HepG2 (cell line): Measurements from ENCODE around the gene FXYD6. TPM values are rescaled to one million over a fixed set of nuclear protein-coding genes. Genes with fewer than 3 reads are reported as not detected.
A peak's percentile ranks its signal among the peaks of the same experiment; 100 is the strongest.

ENCODE experiments used
- ATAC-seq: fragments of 200-7000 bp; cut with Tn5 transposase; 3 replicates; pipeline ENCODE4 v1.9.1; 2020; ENCODE audit warnings: mild to moderate bottlenecking, moderate library complexity
- BruUV-seq: library from RNA; stranded (reverse); fragments of 400-500 nt; replicated peaks from 2 replicates; lab custom pipeline; 2021; lab: Mats Ljungman, UMichigan
- CTCF ChIA-PET: fragments of 300-600 bp; formaldehyde crosslinking; extraction: SDS; loops from one replicate; lab custom pipeline; 2021; ENCODE audit warnings: low total read pairs, inconsistent platforms, low intra/inter-chr PET ratio; lab: Yijun Ruan, JAX
- POLR2A ChIA-PET: fragments of 350-600 bp; sonication (Branson Sonifier 250); formaldehyde crosslinking; loops from one replicate; lab custom pipeline; 2020; ENCODE audit warnings: antibody characterized with exemption, inconsistent platforms; lab: Yijun Ruan, JAX
- DNase-seq: peaks from one replicate; pipeline ENCODE4 v3.0.0-alpha.2; 2015; ENCODE audit warnings: low spot score
- FAIRE-seq: peaks from 3 replicates; lab custom pipeline; 2011; peaks lifted over from hg19 to GRCh38; lab: Jason Lieb, UNC
- H2AFZ ChIP-seq: one replicate; pipeline ENCODE4 v1.6.1; 2011; ENCODE audit warnings: low read length, inconsistent platforms
- H3K27ac ChIP-seq: fragments of 300-600 bp; 3 replicates; pipeline ENCODE4 v1.8.0; 2011; ENCODE audit warnings: mixed run types, mild to moderate bottlenecking, mixed read lengths, low read length, inconsistent platforms; ENCODE audit not compliant: insufficient read depth; ENCODE audit errors: extremely low read length
- H3K27me3 ChIP-seq, 2 experiments: fragments of 200-600 bp in 1 of 2; 2 replicates in 1 of 2; 3 replicates in 1 of 2; pipeline versions ENCODE4 v1.6.0 to v1.8.0; 2011; ENCODE audit warnings: low read length in 2 of 2, mild to moderate bottlenecking in 2 of 2, moderate library complexity in 2 of 2, inconsistent platforms in 1 of 2; ENCODE audit not compliant: insufficient read depth in 2 of 2, control insufficient read depth in 1 of 2
- H3K36me3 ChIP-seq, 2 experiments: fragments of 200-600 bp in 1 of 2; replicated peaks in 1 of 2; 2 replicates in 1 of 2; 3 replicates in 1 of 2; pipeline versions ENCODE4 v1.5.1 to v1.8.0; 2011; ENCODE audit warnings: low read length in 2 of 2, inconsistent platforms in 1 of 2; ENCODE audit not compliant: insufficient read depth in 2 of 2, control insufficient read depth in 1 of 2
- H3K4me1 ChIP-seq: 2 replicates; pipeline ENCODE4 v1.5.1; 2012; ENCODE audit warnings: low read length, inconsistent platforms; ENCODE audit not compliant: insufficient read depth
- H3K4me2 ChIP-seq: 2 replicates; pipeline ENCODE4 v1.6.0; 2011; ENCODE audit warnings: low read depth, low read length, inconsistent platforms
- H3K4me3 ChIP-seq, 3 experiments: fragments of 200-600 bp in 1 of 3; sonication (generic), shearing (Covaris generic) in 1 of 3; replicated peaks in 1 of 3; 2 replicates each; pipeline ENCODE4 v1.5.1; 2011 to 2016; ENCODE audit warnings: low read length in 3 of 3, inconsistent platforms in 2 of 3, low read depth in 2 of 3, mild to moderate bottlenecking in 2 of 3, control low read depth in 1 of 3, mixed read lengths in 1 of 3; ENCODE audit not compliant: insufficient read depth in 1 of 3
- H3K79me2 ChIP-seq: one replicate; pipeline ENCODE4 v1.6.1; 2011; ENCODE audit warnings: low read length, inconsistent platforms; ENCODE audit not compliant: insufficient read depth
- H3K9ac ChIP-seq: 2 replicates; pipeline ENCODE4 v1.6.0; 2011; ENCODE audit warnings: mild to moderate bottlenecking, low read depth, low read length, inconsistent platforms; ENCODE audit not compliant: insufficient read depth
- H3K9me3 ChIP-seq: 2 replicates; pipeline ENCODE4 v1.5.1; 2012; ENCODE audit warnings: mild to moderate bottlenecking, low read length
- H4K20me1 ChIP-seq: 2 replicates; pipeline ENCODE4 v1.6.0; 2011; ENCODE audit warnings: inconsistent platforms, mild to moderate bottlenecking, low read length, moderate library complexity; ENCODE audit not compliant: insufficient read depth
- AGO2 ChIP-seq: fragments of 200-400 bp; formaldehyde crosslinking; optimal IDR thresholded peaks from 2 replicates; pipeline ENCODE3; 2017; ENCODE audit warnings: mild to moderate bottlenecking, low read depth, low read length, moderate library complexity
- JARID2 ChIP-seq: sonication (generic); formaldehyde crosslinking; IDR thresholded peaks from 2 replicates; pipeline ENCODE4 v1.8.1; 2023; ENCODE audit warnings: missing genetic modification reagents, inconsistent platforms; ENCODE audit not compliant: insufficient replicate concordance
- KAT2B ChIP-seq: fragments of 150-350 bp; IDR thresholded peaks from 2 replicates; pipeline ENCODE4 v1.6.1; 2014; ENCODE audit warnings: low read depth, low read length, borderline replicate concordance
- SKIL ChIP-seq: sonication (generic); formaldehyde crosslinking; IDR thresholded peaks from 2 replicates; pipeline ENCODE4 v1.8.0; 2022; ENCODE audit warnings: missing genetic modification reagents, mild to moderate bottlenecking, moderate library complexity, borderline replicate concordance
- SOX6 ChIP-seq, 2 experiments: fragments of 450-650 bp in 1 of 2; sonication (generic) in 1 of 2; formaldehyde crosslinking in 1 of 2; IDR thresholded peaks; 2 replicates each; pipeline versions ENCODE4 v1.4.0 to v1.6.1; 2017 to 2020; ENCODE audit warnings: antibody characterized with exemption in 1 of 2, mild to moderate bottlenecking in 1 of 2, missing genetic modification reagents in 1 of 2
- SRSF4 ChIP-seq: fragments of 200-400 bp; formaldehyde crosslinking; IDR thresholded peaks from one replicate; pipeline ENCODE4 v1.6.1; 2018; ENCODE audit warnings: mild to moderate bottlenecking, low read depth, low read length, moderate library complexity; ENCODE audit not compliant: poor library complexity, severe bottlenecking
- ZBTB3 ChIP-seq: sonication (generic); formaldehyde crosslinking; IDR thresholded peaks from 2 replicates; pipeline ENCODE4 v1.4.0; 2020; ENCODE audit warnings: low read depth, mild to moderate bottlenecking, moderate library complexity, missing genetic modification reagents, borderline replicate concordance
- ZFP36L2 ChIP-seq: sonication (generic); formaldehyde crosslinking; IDR thresholded peaks from 2 replicates; pipeline ENCODE4 v1.4.0; 2020; ENCODE audit warnings: missing genetic modification reagents
- ZNF782 ChIP-seq: sonication (generic); formaldehyde crosslinking; IDR thresholded peaks from 2 replicates; pipeline ENCODE4 v1.4.0; 2020; ENCODE audit warnings: missing genetic modification reagents, mild to moderate bottlenecking, borderline replicate concordance
- ZXDC ChIP-seq: sonication (generic); formaldehyde crosslinking; IDR thresholded peaks from 2 replicates; pipeline ENCODE4 v1.5.0; 2020; ENCODE audit warnings: mild to moderate bottlenecking, missing genetic modification reagents
- WGBS: methylation state at CpG from one replicate; pipeline ENCODE4 v1.1.6; 2017; ENCODE audit warnings: low lambda C conversion rate; 5-methylcytosine and 5-hydroxymethylcytosine counted together
- in situ Hi-C: cut with HindIII; loops from 2 replicates; pipeline ENCODE4 v1.10.0; 2017; ENCODE audit warnings: low pct_unique_long_range_greater_than_20kb; ENCODE audit not compliant: extremely low pct_ligation_motif_present
- intact Hi-C: fragments of 100-400 bp; cut with micrococcal nuclease; formaldehyde crosslinking; loops from one replicate; pipeline ENCODE4 v1.10.0; 2022; ENCODE audit not compliant: unreplicated experiment
- polyA plus RNA-seq, 8 experiments: library from polyadenylated mRNA; depleted of rRNA in 3 of 8; stranded (reverse) in 7 of 8; unstranded in 1 of 8; fragments of >200 nt; fragmentation: Illumina TruSeq in 4 of 8; extraction: Trizol in 4 of 8; gene quantifications; 2 replicates each; pipeline versions ENCODE4 v1.2.1 to v1.2.3, GENCODE V29; 2011 to 2016; ENCODE audit warnings: low read depth in 4 of 8, missing spikeins in 1 of 8, mixed read lengths in 1 of 8; ENCODE audit not compliant: insufficient read depth in 1 of 8
- total RNA-seq, 5 experiments: library from RNA; depleted of rRNA; stranded (reverse); fragments of >200 nt; fragmentation: Illumina TruSeq; extraction: Trizol; gene quantifications; 2 replicates each; pipeline ENCODE4 v1.2.3, GENCODE V29; 2016; ENCODE audit warnings: low read depth in 1 of 5
- TF ChIP-seq, protein P1 (sequence below): sonication (generic); formaldehyde crosslinking; IDR thresholded peaks from 2 replicates; pipeline ENCODE4 v1.8.0; 2022; ENCODE audit warnings: missing genetic modification reagents, low read depth, mild to moderate bottlenecking, borderline replicate concordance

Gene FXYD6
- total and polyA plus RNA-seq, 2 of the 13 experiments (the other 11 are each of a cell fraction or from before 2014, with no cell fraction given): not detected

DNA sequence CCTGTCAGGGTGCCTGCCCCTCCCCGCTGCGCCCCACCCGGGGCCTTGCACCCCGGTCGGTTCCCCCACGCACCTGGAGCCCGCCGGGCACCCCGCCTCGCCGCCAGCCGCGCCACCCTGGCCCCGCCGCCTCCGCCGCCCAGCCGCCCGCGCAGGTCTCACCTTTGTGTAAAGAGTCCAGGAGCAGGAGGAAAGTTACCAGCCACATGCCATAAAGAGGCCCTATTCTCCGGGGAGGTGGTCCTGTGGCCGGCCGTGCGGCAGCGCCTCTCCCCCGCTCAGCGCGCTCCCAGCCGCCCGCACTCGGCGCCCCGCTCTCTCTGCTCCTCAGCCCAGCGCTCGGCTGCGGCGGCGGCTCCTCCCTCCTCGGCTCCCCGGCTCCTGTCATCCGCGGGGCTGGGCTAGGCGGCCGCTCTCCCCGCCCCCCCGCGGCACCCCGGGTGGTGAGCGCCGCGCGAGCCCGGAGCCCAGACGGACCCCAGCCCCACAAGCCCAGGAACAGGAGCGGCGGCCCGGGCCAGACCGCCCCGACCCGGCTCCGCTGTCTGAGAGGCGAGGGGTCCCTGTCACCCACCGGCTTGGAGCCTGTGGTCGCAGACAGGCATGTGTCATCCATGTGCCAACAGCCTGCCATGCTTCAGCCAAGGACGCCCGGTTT lies 79.5 kb downstream of the FXYD6 start, which contains the start of gene DSCAML1:
Gene DSCAML1 (minus strand): TSS at position 345 of the 658 bp plus-strand sequence. CDS start 137 bp downstream, at position 208.
- peak; percentile 68 for ATAC-seq
- in situ Hi-C loops: no loop called here
- peaks cover 5 to 32% of the 10 kb centered on the region in 2 experiments; a peak in 4 of 5 replicates for H3K27me3 ChIP-seq
- peaks cover 16% of the 10 kb centered on the region for H3K4me1 ChIP-seq
- no peak within 1 kb of the TSS for H3K27ac ChIP-seq
- BruUV-seq: no TSS peak
- H2AFZ ChIP-seq: no peak within 1 kb of the TSS
- H3K4me3 ChIP-seq: peak within 1 kb of the TSS in 1 of 3 experiments; percentile 28; a peak in 1 of 6 replicates
- CTCF ChIA-PET: no interaction called here
- no peak within 1 kb of the TSS for H3K9ac ChIP-seq
- no peak for FAIRE-seq
- peak; percentile 87 for TF ChIP-seq AGO2
- no peak for TF ChIP-seq ZNF782
- TF ChIP-seq, protein P1, sequence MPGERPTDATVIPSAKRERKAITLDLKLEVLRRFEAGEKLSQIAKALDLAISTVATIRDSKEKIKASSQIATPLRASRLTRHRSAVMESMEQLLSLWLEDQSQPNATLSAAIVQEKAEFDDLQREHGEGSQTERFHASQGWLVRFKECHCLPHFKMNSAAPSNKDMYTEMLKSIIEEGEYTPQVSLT: no peak
- TF ChIP-seq, all 625 proteins: peak for 1
- no CpG with 5 or more reads among the region's 66 CpGs for WGBS
- Histone ChIP-seq H3K36me3 (no peaks in the 10 kb centered on the region), H3K79me2 (no peaks in the 10 kb centered on the region), H4K20me1 (no peaks in the 10 kb centered on the region), H3K4me2 (peak within 1 kb of the TSS; percentile 23), H3K9me3 (no peaks in the 10 kb centered on the region)
- DNase-seq: no peak
- POLR2A ChIA-PET: no interaction called here
- intact Hi-C loops: no loop called here

DNA sequence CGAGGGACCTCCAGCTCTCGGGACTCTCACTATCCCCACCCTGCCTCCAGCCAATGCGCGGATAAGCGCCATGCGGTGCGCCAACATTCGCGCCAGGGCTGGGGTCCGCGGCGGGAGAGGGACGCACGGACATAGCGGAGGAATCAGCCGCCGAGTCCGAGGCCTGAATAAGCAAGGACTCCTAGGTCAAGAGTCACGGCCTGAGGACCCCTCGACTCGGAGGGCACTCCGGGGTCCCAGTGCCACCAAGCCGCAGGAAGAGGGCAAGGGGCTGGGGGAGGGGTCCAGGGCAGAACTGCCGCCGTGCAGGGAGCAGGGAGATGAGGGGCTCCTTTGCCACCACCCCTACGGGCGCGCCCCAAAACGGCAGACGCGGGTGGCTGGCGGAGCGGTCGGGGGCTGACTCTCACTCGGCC lies 80.0 kb downstream of the FXYD6 start:
- Histone ChIP-seq H3K9me3 (no peaks in the 10 kb centered on the region), H3K4me2 (peak overlapping the region; percentile 7; the same call in 1 of the 2 replicates), H3K27ac (no peak overlapping the region), H3K27me3 (peaks cover 5 to 32% of the 10 kb centered on the region in 2 experiments; a peak in 4 of 5 replicates), H3K4me3 (peak overlapping the region in 1 of 3 experiments; percentile 28; a peak in 1 of 6 replicates), H3K36me3 (no peaks in the 10 kb centered on the region), H4K20me1 (no peaks in the 10 kb centered on the region), H3K9ac (no peak overlapping the region), H3K4me1 (peaks cover 16% of the 10 kb centered on the region), H3K79me2 (no peaks in the 10 kb centered on the region), H2AFZ (no peak overlapping the region)
- WGBS: 61% methylated on average over 13 of the region's 35 CpGs
- FAIRE-seq (no peak), DNase-seq (no peak), ATAC-seq (no peak)
- in situ Hi-C loops (no loop called here), intact Hi-C loops (no loop called here)
- CTCF ChIA-PET: no interaction called here
- BruUV-seq: no TSS peak
- POLR2A ChIA-PET: no interaction called here
- TF ChIP-seq SRSF4: no peak
- TF ChIP-seq ZXDC: no peak
- TF ChIP-seq JARID2 (CRISPR knock-in tag): no peak
- TF ChIP-seq SOX6 (IDR thresholded peaks at IDR 0.05): no peak
- no peak for TF ChIP-seq SOX6 (CRISPR knock-in tag; IDR thresholded peaks at IDR 0.05)
- no peak for TF ChIP-seq ZFP36L2 (CRISPR knock-in tag)
- TF ChIP-seq SKIL: no peak
- TF ChIP-seq KAT2B: no peak
- no peak for TF ChIP-seq ZBTB3 (CRISPR knock-in tag)
